GM19455 (cell line): ENCODE measurements around the gene ARHGAP42.

ENCODE experiments used
- ATAC-seq: cut with Tn5 transposase; IDR thresholded peaks from one replicate; pipeline ENCODE4 v1.9.1; 2021; ENCODE audit not compliant: unreplicated experiment

Gene ARHGAP42

GRCh38 chr11:100902454-100903141 lies 215.5 kb downstream of the ARHGAP42 start:
- no peak for ATAC-seq

- no peak for ATAC-seq
These were observed 216.2 kb downstream of the ARHGAP42 start for GRCh38 chr11:100903284-100903683.

GRCh38 chr11:100905684-100906083 lies 218.6 kb downstream of the ARHGAP42 start:
- ATAC-seq, result no peak

- peak; percentile 46 for ATAC-seq
These were observed 221.7 kb downstream of the ARHGAP42 start for GRCh38 chr11:100908746-100909145.

GRCh38 chr11:100910808-100911207 lies 223.7 kb downstream of the ARHGAP42 start:
- peak; percentile 95 for ATAC-seq

- ATAC-seq, result no peak
These were observed 227.5 kb downstream of the ARHGAP42 start for GRCh38 chr11:100914415-100915110.

GRCh38 chr11:100918551-100919500 lies 231.7 kb downstream of the ARHGAP42 start:
- ATAC-seq, result no peak

GRCh38 chr11:100920593-100920992 lies 233.5 kb downstream of the ARHGAP42 start:
- ATAC-seq, result no peak

GRCh38 chr11:100922121-100922520 lies 235.0 kb downstream of the ARHGAP42 start:
- no peak for ATAC-seq

- no peak for ATAC-seq
These were observed 236.5 kb downstream of the ARHGAP42 start for GRCh38 chr11:100923555-100923954.

- peak; percentile 76 for ATAC-seq
These were observed 238.8 kb downstream of the ARHGAP42 start for GRCh38 chr11:100925935-100926334.

- ATAC-seq, result no peak
These were observed 240.5 kb downstream of the ARHGAP42 start for GRCh38 chr11:100927579-100927978.

GRCh38 chr11:100928426-100928825 lies 241.3 kb downstream of the ARHGAP42 start:
- ATAC-seq, result no peak

- ATAC-seq, result peak; percentile 68
These were observed 242.3 kb downstream of the ARHGAP42 start for GRCh38 chr11:100929377-100929776.

- no peak for ATAC-seq
These were observed 243.2 kb downstream of the ARHGAP42 start for GRCh38 chr11:100930185-100930778.

GRCh38 chr11:100932474-100933100 lies 245.5 kb downstream of the ARHGAP42 start:
- no peak for ATAC-seq

- no peak for ATAC-seq
These were observed 249.7 kb downstream of the ARHGAP42 start for GRCh38 chr11:100936781-100937180.

- no peak for ATAC-seq
These were observed 252.5 kb downstream of the ARHGAP42 start for GRCh38 chr11:100939571-100939970.

- ATAC-seq, result no peak
These were observed 253.0 kb downstream of the ARHGAP42 start for GRCh38 chr11:100940111-100940510.

GRCh38 chr11:100941033-100941432 lies 253.9 kb downstream of the ARHGAP42 start:
- no peak for ATAC-seq

GRCh38 chr11:100942016-100942415 lies 254.9 kb downstream of the ARHGAP42 start:
- no peak for ATAC-seq
